OCI-LY7 (cell line): Measurements from ENCODE around the gene NKAIN2.

ENCODE experiments used
- CTCF ChIP-seq: fragments of 200-600 bp; sonication (generic); conservative IDR thresholded peaks from 2 replicates; pipeline ENCODE4 v1.5.1; 2014; ENCODE audit warnings: mild to moderate bottlenecking, antibody characterized with exemption, low read length, moderate library complexity, mixed read lengths
- EZH2phosphoT487 ChIP-seq: fragments of 200-600 bp; sonication (generic); IDR thresholded peaks from 2 replicates; pipeline ENCODE4 v1.6.1; 2018; ENCODE audit warnings: low read depth, borderline replicate concordance, mild to moderate bottlenecking, mixed run types, antibody characterized with exemption, low read length, moderate library complexity, mixed read lengths

GRCh38 chr6:124677874-124678273 lies 874.2 kb downstream of the NKAIN2 start:
- no peak for TF ChIP-seq CTCF
- no peak for TF ChIP-seq EZH2phosphoT487
